HG03060 (cell line): Measurements from ENCODE around the gene MAP4K4.
A peak's percentile ranks its signal among the peaks of the same experiment; 100 is the strongest.

ENCODE experiments used
- ATAC-seq: cut with Tn5 transposase; IDR thresholded peaks from one replicate; pipeline ENCODE4 v1.9.1; 2021; ENCODE audit warnings: low read depth, moderate number of reproducible peaks; ENCODE audit not compliant: unreplicated experiment

Gene MAP4K4

GRCh38 chr2:101855776-101856175, 158.3 kb downstream of the MAP4K4 start:
- no peak for ATAC-seq

GRCh38 chr2:101858246-101858645, 160.7 kb downstream of the MAP4K4 start:
- ATAC-seq = no peak

- no peak for ATAC-seq
Measured at GRCh38 chr2:101858910-101859309, 161.4 kb downstream of the MAP4K4 start.

GRCh38 chr2:101859604-101860003, 162.1 kb downstream of the MAP4K4 start:
- no peak for ATAC-seq

GRCh38 chr2:101860157-101860556, 162.7 kb downstream of the MAP4K4 start:
- no peak for ATAC-seq

- ATAC-seq = no peak
Measured at GRCh38 chr2:101860782-101861181, 163.3 kb downstream of the MAP4K4 start.

GRCh38 chr2:101861382-101861781, 163.9 kb downstream of the MAP4K4 start:
- ATAC-seq = no peak

GRCh38 chr2:101863534-101863933, 166.0 kb downstream of the MAP4K4 start:
- ATAC-seq = no peak

GRCh38 chr2:101864426-101864825, 166.9 kb downstream of the MAP4K4 start:
- no peak for ATAC-seq

- ATAC-seq = no peak
Measured at GRCh38 chr2:101868525-101868924, 171.0 kb downstream of the MAP4K4 start.

- no peak for ATAC-seq
Measured at GRCh38 chr2:101869527-101869926, 172.0 kb downstream of the MAP4K4 start.

- no peak for ATAC-seq
Measured at GRCh38 chr2:101870444-101870843, 172.9 kb downstream of the MAP4K4 start.

- ATAC-seq = no peak
Measured at GRCh38 chr2:101871480-101871879, 174.0 kb downstream of the MAP4K4 start.

- ATAC-seq = no peak
Measured at GRCh38 chr2:101872480-101872879, 175.0 kb downstream of the MAP4K4 start.

- ATAC-seq = no peak
Measured at GRCh38 chr2:101873543-101873942, 176.0 kb downstream of the MAP4K4 start.

GRCh38 chr2:101874069-101874468, 176.6 kb downstream of the MAP4K4 start:
- no peak for ATAC-seq

GRCh38 chr2:101879466-101879865, 182.0 kb downstream of the MAP4K4 start:
- ATAC-seq = no peak

- ATAC-seq = no peak
Measured at GRCh38 chr2:101881131-101881530, 183.6 kb downstream of the MAP4K4 start.

- no peak for ATAC-seq
Measured at GRCh38 chr2:101882769-101883307, 185.3 kb downstream of the MAP4K4 start.

- peak; percentile 67 for ATAC-seq
Measured at GRCh38 chr2:101883860-101884259, 186.4 kb downstream of the MAP4K4 start.

GRCh38 chr2:101884423-101884822, 186.9 kb downstream of the MAP4K4 start:
- ATAC-seq = no peak

- ATAC-seq = no peak
Measured at GRCh38 chr2:101887328-101887727, 189.8 kb downstream of the MAP4K4 start.

GRCh38 chr2:101889460-101890098, 192.1 kb downstream of the MAP4K4 start:
- no peak for ATAC-seq
